ENCODE measurements around the gene INPP4B.

Gene INPP4B

GRCh38 chr4:142474398-142475087, 371.6 kb downstream of the INPP4B start:
- DNase-seq (ENCODE audit: low read depth in 2 of 2) = no peak

- no peak for DNase-seq (ENCODE audit: low read depth in 2 of 2)
Observed at GRCh38 chr4:142473960-142474338, 372.2 kb downstream of the INPP4B start.

- no peak for DNase-seq (ENCODE audit: low read depth in 2 of 2)
Observed at GRCh38 chr4:142473218-142473959, 372.7 kb downstream of the INPP4B start.

GRCh38 chr4:142467088-142467487, 379.0 kb downstream of the INPP4B start:
- DNase-seq (ENCODE audit: low read depth in 2 of 2) = no peak

GRCh38 chr4:142465526-142465925, 380.6 kb downstream of the INPP4B start:
- DNase-seq (ENCODE audit: low read depth in 2 of 2) = no peak

- no peak for DNase-seq (ENCODE audit: low read depth in 2 of 2)
Observed at GRCh38 chr4:142463206-142463605, 382.9 kb downstream of the INPP4B start.

GRCh38 chr4:142452161-142452855, 393.8 kb downstream of the INPP4B start:
- no peak for DNase-seq (ENCODE audit: low read depth in 2 of 2)

- DNase-seq (ENCODE audit: low read depth in 2 of 2) = no peak
Observed at GRCh38 chr4:142449771-142450373, 396.2 kb downstream of the INPP4B start.

- DNase-seq (ENCODE audit: low read depth in 2 of 2) = no peak
Observed at GRCh38 chr4:142447009-142447408, 399.1 kb downstream of the INPP4B start.

- no peak for DNase-seq (ENCODE audit: low read depth in 2 of 2)
Observed at GRCh38 chr4:142443469-142443868, 402.6 kb downstream of the INPP4B start.

- no peak for DNase-seq (ENCODE audit: low read depth in 2 of 2)
Observed at GRCh38 chr4:142440093-142440492, 406.0 kb downstream of the INPP4B start.

GRCh38 chr4:142435599-142436235, 410.4 kb downstream of the INPP4B start:
- DNase-seq (ENCODE audit: low read depth in 2 of 2) = no peak

- DNase-seq (ENCODE audit: low read depth in 2 of 2) = no peak
Observed at GRCh38 chr4:142434519-142435224, 411.4 kb downstream of the INPP4B start.

GRCh38 chr4:142428715-142429114, 417.4 kb downstream of the INPP4B start:
- DNase-seq (ENCODE audit: low read depth in 2 of 2) = no peak

GRCh38 chr4:142427456-142427855, 418.6 kb downstream of the INPP4B start:
- no peak for DNase-seq (ENCODE audit: low read depth in 2 of 2)

GRCh38 chr4:142423861-142424260, 422.2 kb downstream of the INPP4B start:
- no peak for DNase-seq (ENCODE audit: low read depth in 2 of 2)

GRCh38 chr4:142420311-142421095, 425.6 kb downstream of the INPP4B start:
- DNase-seq (ENCODE audit: low read depth in 2 of 2) = no peak

- DNase-seq (ENCODE audit: low read depth in 2 of 2) = no peak
Observed at GRCh38 chr4:142419712-142420111, 426.4 kb downstream of the INPP4B start.

GRCh38 chr4:142418697-142419096, 427.4 kb downstream of the INPP4B start:
- no peak for DNase-seq (ENCODE audit: low read depth in 2 of 2)

GRCh38 chr4:142416711-142417275, 429.3 kb downstream of the INPP4B start:
- DNase-seq (ENCODE audit: low read depth in 2 of 2) = no peak

All from activated CD4-positive, alpha-beta T cell treated with anti-CD3 and anti-CD28 coated beads for 24 hours (primary cell).